ENCODE measurements around the gene AGAP3. TPM values are rescaled to one million over a fixed set of nuclear protein-coding genes. Genes with fewer than 3 reads are reported as not detected.

AGAP3 gene
- total RNA-seq, 1 experiment from 2014 or later, result 32.7 TPM

DNA sequence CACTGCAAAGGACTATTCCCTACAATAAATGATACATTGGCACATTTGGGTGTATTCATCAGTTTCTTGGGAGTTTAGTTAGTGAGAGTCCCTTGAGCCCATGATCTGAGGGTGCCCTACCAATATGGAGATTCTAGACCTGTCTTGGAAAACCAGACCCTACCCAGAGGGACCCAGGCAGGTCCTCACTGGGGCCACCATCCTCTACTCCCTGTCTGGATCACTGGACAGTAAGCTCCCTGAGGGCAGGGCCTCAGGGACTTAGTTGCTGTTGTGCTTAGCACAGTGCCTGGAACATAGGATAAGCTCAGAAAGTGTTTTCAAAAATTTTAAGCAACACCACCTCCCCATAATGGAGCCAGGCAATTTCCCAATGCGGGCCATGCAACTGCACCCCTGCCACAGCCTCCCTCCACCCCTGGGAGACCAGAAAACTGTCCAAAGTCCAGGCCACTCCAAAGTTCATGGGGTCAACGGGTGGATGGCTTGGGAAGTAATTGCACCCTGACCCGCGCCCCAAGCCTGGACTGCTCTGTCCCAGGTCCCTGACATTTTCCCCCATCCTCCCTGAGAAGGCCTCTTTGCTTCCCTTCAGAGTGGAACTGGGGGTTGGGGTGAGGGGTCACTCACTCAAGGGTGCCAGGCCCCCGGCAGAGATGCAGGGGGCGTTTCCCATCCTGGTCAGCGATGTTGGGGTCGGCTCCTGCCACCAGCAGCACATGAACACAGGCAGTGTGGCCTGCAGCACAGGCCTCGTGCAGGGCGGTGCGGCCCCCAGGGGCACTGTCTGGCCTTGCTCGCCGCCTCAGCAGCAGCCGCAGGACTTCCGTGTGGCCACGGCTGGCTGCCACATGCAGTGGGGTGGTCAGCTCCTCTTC, 99.7 kb downstream of the AGAP3 start:
- DNase-seq (ENCODE audit: low read depth), result no peak

DNA sequence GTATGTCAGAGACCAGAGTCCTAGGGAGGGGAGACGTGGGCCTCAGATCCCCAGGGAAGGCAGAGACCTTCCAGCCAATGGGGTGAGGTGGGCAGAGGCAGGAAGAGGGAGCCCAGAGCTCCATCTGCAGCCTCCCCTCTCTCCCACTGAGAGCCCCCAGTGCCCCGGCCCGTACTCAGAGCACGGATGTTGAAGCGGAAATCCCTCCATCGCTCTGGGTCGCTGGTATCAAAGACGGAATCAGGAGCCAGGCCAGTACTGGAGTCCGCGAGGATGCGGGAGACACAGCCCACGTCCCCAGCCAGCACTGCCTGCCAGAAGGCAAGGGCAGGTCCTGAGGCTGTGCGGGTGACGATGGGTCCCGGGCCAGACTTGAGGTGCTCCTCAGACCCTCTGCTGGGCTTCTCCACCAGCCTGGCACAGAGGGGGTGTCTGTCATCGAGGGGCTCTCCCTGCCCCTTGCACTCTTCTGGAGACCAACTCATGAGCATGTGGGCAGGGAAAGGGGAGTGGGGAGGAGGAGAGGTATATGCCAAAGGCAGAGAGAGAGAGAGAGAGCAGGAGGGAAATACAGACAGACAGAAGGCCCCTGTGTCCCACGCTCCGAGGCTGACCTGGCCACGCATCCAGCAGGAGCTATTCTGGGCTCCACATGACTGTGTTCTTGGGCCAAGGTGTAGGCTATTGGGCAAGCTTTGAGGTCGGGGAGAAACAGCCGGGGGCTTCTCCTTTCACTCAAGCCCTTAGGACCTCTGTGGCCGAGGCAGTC, 100.5 kb downstream of the AGAP3 start, which contains the start of gene ASB10:
Gene ASB10, minus strand, starts transcription at position 611 of the 769 bp plus-strand sequence. Its CDS starts 120 bp downstream, at position 491.
- no peak for DNase-seq (ENCODE audit: low read depth)

- no peak for DNase-seq (ENCODE audit: low read depth)
Observed at GRCh38 chr7:151187409-151188251, 101.4 kb downstream of the AGAP3 start.

DNA sequence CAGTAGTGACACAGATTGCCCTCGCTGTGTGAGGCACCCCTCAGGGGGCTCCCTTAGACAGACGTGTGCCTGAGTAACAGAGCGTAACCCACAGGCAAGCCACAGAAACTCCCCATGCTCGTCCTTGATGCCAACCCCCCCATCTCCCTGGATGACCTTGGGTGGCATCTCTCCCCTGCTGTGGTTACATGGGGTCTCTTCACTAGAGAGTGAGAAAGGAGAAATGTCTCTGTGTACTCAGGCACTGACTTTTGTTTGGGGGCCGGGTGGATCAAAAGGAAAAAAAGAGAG, 101.9 kb downstream of the AGAP3 start:
- no peak for DNase-seq (ENCODE audit: low read depth)

- no peak for DNase-seq (ENCODE audit: low read depth)
Observed at GRCh38 chr7:151189038-151189437, 102.8 kb downstream of the AGAP3 start.

- no peak for DNase-seq (ENCODE audit: low read depth)
Observed at GRCh38 chr7:151191544-151191943, 105.3 kb downstream of the AGAP3 start.

GRCh38 chr7:151192002-151192539, 105.8 kb downstream of the AGAP3 start:
- DNase-seq (ENCODE audit: low read depth), result no peak

GRCh38 chr7:151193203-151193978, 107.1 kb downstream of the AGAP3 start:
- no peak for DNase-seq (ENCODE audit: low read depth)

Other genes with a start within 250 kb of the AGAP3 start
- gene AOC1, start 234.0 kb upstream of the AGAP3 start, total RNA-seq (2014; rRNA removed; shearing (Covaris generic)), result not detected in 2 replicates
- gene KCNH2, start 108.2 kb upstream of the AGAP3 start, total RNA-seq (2014; rRNA removed; shearing (Covaris generic)), result not detected in 2 replicates
- gene NOS3, start 95.5 kb upstream of the AGAP3 start, total RNA-seq (2014; rRNA removed; shearing (Covaris generic)), result 0.12 and 0.39 TPM in 2 replicates
- gene ATG9B, start 62.0 kb upstream of the AGAP3 start, total RNA-seq (2014; rRNA removed; shearing (Covaris generic)), result 0.24 TPM in 1 of 2 replicates, not detected in the other
- 26.9 and 27.8 TPM in 2 replicates for gene ABCB8, start 58.0 kb upstream of the AGAP3 start, total RNA-seq (2014; rRNA removed; shearing (Covaris generic))
- gene ASIC3, start 37.9 kb upstream of the AGAP3 start, total RNA-seq (2014; rRNA removed; shearing (Covaris generic)), result 0.10 and 1.3 TPM in 2 replicates
- gene CDK5, start 28.6 kb upstream of the AGAP3 start, total RNA-seq (2014; rRNA removed; shearing (Covaris generic)), result 41.3 and 57.0 TPM in 2 replicates
- gene SLC4A2, start 26.9 kb upstream of the AGAP3 start, total RNA-seq (2014; rRNA removed; shearing (Covaris generic)), result 60.3 and 64.9 TPM in 2 replicates
- 61.3 and 66.5 TPM in 2 replicates for gene FASTK, start 5.7 kb upstream of the AGAP3 start, total RNA-seq (2014; rRNA removed; shearing (Covaris generic))
- 31.8 and 36.6 TPM in 2 replicates for gene TMUB1, start 3.0 kb upstream of the AGAP3 start, total RNA-seq (2014; rRNA removed; shearing (Covaris generic))
- not detected in 2 replicates for gene GBX1, start 81.2 kb downstream of the AGAP3 start, total RNA-seq (2014; rRNA removed; shearing (Covaris generic))
- gene ASB10, start 100.8 kb downstream of the AGAP3 start, total RNA-seq (2014; rRNA removed; shearing (Covaris generic)), result not detected in 2 replicates
- not detected in 2 replicates for gene H2BK1, start 124.0 kb downstream of the AGAP3 start, total RNA-seq (2014; rRNA removed; shearing (Covaris generic))
- gene ABCF2, start 140.7 kb downstream of the AGAP3 start, total RNA-seq (2014; rRNA removed; shearing (Covaris generic)), result 56.8 and 60.4 TPM in 2 replicates
- gene CHPF2, start 146.0 kb downstream of the AGAP3 start, total RNA-seq (2014; rRNA removed; shearing (Covaris generic)), result 28.0 and 32.0 TPM in 2 replicates
- 12.6 and 13.2 TPM in 2 replicates for gene SMARCD3, start 162.2 kb downstream of the AGAP3 start, total RNA-seq (2014; rRNA removed; shearing (Covaris generic))

Measured in RPMI7951 (cell line).